Panc1 (cell line): Measurements from ENCODE around the gene TM2D3.

Experiments used
- POLR2AphosphoS5 ChIP-seq: IDR thresholded peaks from 2 replicates; pipeline ENCODE4 v1.6.1; 2012; ENCODE audit warnings: mild to moderate bottlenecking, low read depth, low read length, moderate library complexity
- TCF7L2 ChIP-seq: IDR thresholded peaks from 2 replicates; pipeline ENCODE4 v1.6.1; 2011; ENCODE audit warnings: mild to moderate bottlenecking, low read depth, low read length, inconsistent platforms
- TF ChIP-seq, protein P1 (sequence below): fragments of 450-650 bp; IDR thresholded peaks from 2 replicates; pipeline ENCODE4 v1.5.1; 2017; ENCODE audit warnings: mild to moderate bottlenecking
- TF ChIP-seq, protein P2 (sequence below), 2 experiments: IDR thresholded peaks; 2 replicates each; pipeline ENCODE4 v1.6.1; 2011 to 2012; ENCODE audit warnings: low read depth in 2 of 2, control low read depth in 1 of 2, low read length in 1 of 2, mild to moderate bottlenecking in 1 of 2, moderate library complexity in 1 of 2; ENCODE audit not compliant: insufficient read depth in 1 of 2

DNA sequence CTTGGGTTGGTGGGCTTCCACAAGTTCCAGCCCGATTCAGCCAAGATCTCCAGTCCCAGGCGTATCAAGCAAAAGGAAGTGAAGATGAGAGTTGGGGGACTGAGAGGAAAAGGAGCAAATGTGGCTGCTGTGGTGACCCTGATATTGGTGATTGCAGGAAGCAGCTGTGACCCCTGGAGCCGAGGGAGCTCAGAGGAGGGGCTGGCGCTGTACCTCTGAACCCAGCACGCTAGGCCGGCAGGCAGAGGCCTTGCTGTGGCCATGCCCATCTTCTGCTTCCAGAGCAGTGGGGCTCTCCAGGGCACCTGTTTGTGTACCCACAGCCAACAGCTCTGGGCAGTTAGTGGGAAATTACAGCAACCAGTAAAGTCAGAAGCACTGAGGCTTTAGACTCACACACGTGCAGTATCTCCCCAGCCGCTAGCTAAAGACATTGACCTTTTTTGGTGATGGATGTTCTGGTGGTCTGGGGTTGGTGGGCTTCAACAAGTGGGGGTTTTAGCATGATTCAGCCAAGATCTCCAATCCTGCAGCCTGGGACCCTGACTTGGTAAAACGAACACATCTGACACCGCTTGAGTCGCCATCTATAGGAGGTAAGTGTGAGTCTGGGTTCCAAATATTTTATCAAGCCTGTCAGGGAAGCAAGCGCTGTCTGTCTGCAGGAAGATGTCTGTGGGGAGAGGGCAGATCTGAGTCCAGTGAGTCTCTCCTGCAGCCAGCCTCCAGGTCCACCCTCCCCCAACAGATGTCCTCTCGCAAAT is 33.1 kb downstream of the TM2D3 start:
- TF ChIP-seq, protein P1, sequence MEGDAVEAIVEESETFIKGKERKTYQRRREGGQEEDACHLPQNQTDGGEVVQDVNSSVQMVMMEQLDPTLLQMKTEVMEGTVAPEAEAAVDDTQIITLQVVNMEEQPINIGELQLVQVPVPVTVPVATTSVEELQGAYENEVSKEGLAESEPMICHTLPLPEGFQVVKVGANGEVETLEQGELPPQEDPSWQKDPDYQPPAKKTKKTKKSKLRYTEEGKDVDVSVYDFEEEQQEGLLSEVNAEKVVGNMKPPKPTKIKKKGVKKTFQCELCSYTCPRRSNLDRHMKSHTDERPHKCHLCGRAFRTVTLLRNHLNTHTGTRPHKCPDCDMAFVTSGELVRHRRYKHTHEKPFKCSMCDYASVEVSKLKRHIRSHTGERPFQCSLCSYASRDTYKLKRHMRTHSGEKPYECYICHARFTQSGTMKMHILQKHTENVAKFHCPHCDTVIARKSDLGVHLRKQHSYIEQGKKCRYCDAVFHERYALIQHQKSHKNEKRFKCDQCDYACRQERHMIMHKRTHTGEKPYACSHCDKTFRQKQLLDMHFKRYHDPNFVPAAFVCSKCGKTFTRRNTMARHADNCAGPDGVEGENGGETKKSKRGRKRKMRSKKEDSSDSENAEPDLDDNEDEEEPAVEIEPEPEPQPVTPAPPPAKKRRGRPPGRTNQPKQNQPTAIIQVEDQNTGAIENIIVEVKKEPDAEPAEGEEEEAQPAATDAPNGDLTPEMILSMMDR = no peak
- TF ChIP-seq, protein P2, sequence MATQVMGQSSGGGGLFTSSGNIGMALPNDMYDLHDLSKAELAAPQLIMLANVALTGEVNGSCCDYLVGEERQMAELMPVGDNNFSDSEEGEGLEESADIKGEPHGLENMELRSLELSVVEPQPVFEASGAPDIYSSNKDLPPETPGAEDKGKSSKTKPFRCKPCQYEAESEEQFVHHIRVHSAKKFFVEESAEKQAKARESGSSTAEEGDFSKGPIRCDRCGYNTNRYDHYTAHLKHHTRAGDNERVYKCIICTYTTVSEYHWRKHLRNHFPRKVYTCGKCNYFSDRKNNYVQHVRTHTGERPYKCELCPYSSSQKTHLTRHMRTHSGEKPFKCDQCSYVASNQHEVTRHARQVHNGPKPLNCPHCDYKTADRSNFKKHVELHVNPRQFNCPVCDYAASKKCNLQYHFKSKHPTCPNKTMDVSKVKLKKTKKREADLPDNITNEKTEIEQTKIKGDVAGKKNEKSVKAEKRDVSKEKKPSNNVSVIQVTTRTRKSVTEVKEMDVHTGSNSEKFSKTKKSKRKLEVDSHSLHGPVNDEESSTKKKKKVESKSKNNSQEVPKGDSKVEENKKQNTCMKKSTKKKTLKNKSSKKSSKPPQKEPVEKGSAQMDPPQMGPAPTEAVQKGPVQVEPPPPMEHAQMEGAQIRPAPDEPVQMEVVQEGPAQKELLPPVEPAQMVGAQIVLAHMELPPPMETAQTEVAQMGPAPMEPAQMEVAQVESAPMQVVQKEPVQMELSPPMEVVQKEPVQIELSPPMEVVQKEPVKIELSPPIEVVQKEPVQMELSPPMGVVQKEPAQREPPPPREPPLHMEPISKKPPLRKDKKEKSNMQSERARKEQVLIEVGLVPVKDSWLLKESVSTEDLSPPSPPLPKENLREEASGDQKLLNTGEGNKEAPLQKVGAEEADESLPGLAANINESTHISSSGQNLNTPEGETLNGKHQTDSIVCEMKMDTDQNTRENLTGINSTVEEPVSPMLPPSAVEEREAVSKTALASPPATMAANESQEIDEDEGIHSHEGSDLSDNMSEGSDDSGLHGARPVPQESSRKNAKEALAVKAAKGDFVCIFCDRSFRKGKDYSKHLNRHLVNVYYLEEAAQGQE (IDR thresholded peaks at IDR 0.05; ENCODE audit: insufficient read depth in 1 of 2, low read depth in 2 of 2, low read length in 1 of 2) = no peak
- TF ChIP-seq TCF7L2 (no peak), POLR2AphosphoS5 (no peak)
